Neural cell (in vitro differentiated cells): ENCODE measurements around the gene IFT74. TPM values are rescaled to one million over a fixed set of nuclear protein-coding genes. Genes with fewer than 3 reads are reported as not detected.

Source experiments
- H2AFZ ChIP-seq: fragments of 200-600, 300-800 bp; sonication (generic), shearing (Covaris generic); 2 replicates; pipeline ENCODE4 v1.6.0; 2014; ENCODE audit warnings: low read depth, mild to moderate bottlenecking, antibody characterized with exemption, low read length, moderate library complexity
- H3F3A ChIP-seq: fragments of 200-600 bp; shearing (Covaris generic); 2 replicates; pipeline ENCODE4 v1.6.1; 2016; ENCODE audit warnings: mild to moderate bottlenecking, moderate library complexity, mixed read lengths, antibody characterized with exemption, low read length; ENCODE audit not compliant: insufficient read depth, poor library complexity, severe bottlenecking
- H3K27ac ChIP-seq: fragments of 200-600, 300-800 bp; sonication (generic), shearing (Covaris generic); 2 replicates; pipeline ENCODE4 v1.5.1; 2014; ENCODE audit warnings: mild to moderate bottlenecking, low read length, moderate library complexity
- H3K27me3 ChIP-seq: fragments of 300-800, 200-600 bp; sonication (generic), shearing (Covaris generic); 2 replicates; pipeline ENCODE4 v1.6.0; 2014; ENCODE audit warnings: mild to moderate bottlenecking, low read depth, low read length, moderate library complexity; ENCODE audit not compliant: insufficient read depth
- H3K36me3 ChIP-seq: fragments of 300-800, 200-600 bp; sonication (generic), shearing (Covaris generic); 2 replicates; pipeline ENCODE4 v1.5.1; 2014; ENCODE audit warnings: mild to moderate bottlenecking, antibody characterized with exemption, low read length, moderate library complexity; ENCODE audit not compliant: insufficient read depth
- H3K4me2 ChIP-seq: fragments of 300-800, 200-600 bp; sonication (generic), shearing (Covaris generic); 2 replicates; pipeline ENCODE4 v1.6.0; 2014; ENCODE audit warnings: mild to moderate bottlenecking, low read length
- H3K4me3 ChIP-seq: fragments of 300-800, 200-600 bp; sonication (generic), shearing (Covaris generic); 2 replicates; pipeline ENCODE4 v1.5.1; 2014; ENCODE audit warnings: mild to moderate bottlenecking, low read length, moderate library complexity
- H3K79me2 ChIP-seq: fragments of 200-600 bp; shearing (Covaris generic); replicated peaks from 2 replicates; pipeline ENCODE4 v1.6.0; 2014; ENCODE audit warnings: mild to moderate bottlenecking, low read length, moderate library complexity; ENCODE audit not compliant: insufficient read depth
- H3K9ac ChIP-seq: fragments of 300-800, 200-600 bp; sonication (generic), shearing (Covaris generic); 2 replicates; pipeline ENCODE4 v1.6.1; 2016; ENCODE audit warnings: mild to moderate bottlenecking, low read length, mixed read lengths
- H3K9me2 ChIP-seq: fragments of 200-600 bp; shearing (Covaris generic); 2 replicates; pipeline ENCODE4 v1.6.1; 2016; ENCODE audit warnings: mild to moderate bottlenecking, low read length, mixed read lengths; ENCODE audit not compliant: insufficient read depth
- H3K9me3 ChIP-seq: fragments of 200-600, 300-800 bp; sonication (generic), shearing (Covaris generic); 2 replicates; pipeline ENCODE4 v1.6.1; 2016; ENCODE audit warnings: mild to moderate bottlenecking, mixed run types, low read length, moderate library complexity, mixed read lengths
- H4K20me1 ChIP-seq: fragments of 200-600 bp; shearing (Covaris generic); 2 replicates; pipeline ENCODE4 v1.6.1; 2016; ENCODE audit warnings: mild to moderate bottlenecking, mixed run types; ENCODE audit not compliant: insufficient read depth
- EP300 ChIP-seq: fragments of 450-650 bp; conservative IDR thresholded peaks from 2 replicates; pipeline ENCODE4 v1.6.1; 2014; ENCODE audit warnings: antibody characterized with exemption, mild to moderate bottlenecking, moderate library complexity; ENCODE audit not compliant: poor library complexity, severe bottlenecking
- EZH2 ChIP-seq: fragments of 200-600, 300-800 bp; shearing (Covaris generic), sonication (generic); IDR thresholded peaks from 2 replicates; pipeline ENCODE4 v1.6.1; 2014; ENCODE audit warnings: antibody characterized with exemption, low read length, borderline replicate concordance, mild to moderate bottlenecking; ENCODE audit not compliant: insufficient read depth, poor library complexity, severe bottlenecking
- MXI1 ChIP-seq: fragments of 450-650 bp; conservative IDR thresholded peaks from 2 replicates; pipeline ENCODE4 v1.6.1; 2014; ENCODE audit warnings: antibody characterized with exemption, mild to moderate bottlenecking; ENCODE audit not compliant: poor library complexity, severe bottlenecking
- POLR2AphosphoS5 ChIP-seq: IDR thresholded peaks from 2 replicates; pipeline ENCODE4 v1.6.1; 2012
- RAD21 ChIP-seq: fragments of 450-650 bp; conservative IDR thresholded peaks from 2 replicates; pipeline ENCODE4 v1.6.1; 2014; ENCODE audit warnings: antibody characterized with exemption, mild to moderate bottlenecking, moderate library complexity
- REST ChIP-seq: IDR thresholded peaks from 2 replicates; pipeline ENCODE4 v1.6.1; 2012; ENCODE audit warnings: borderline replicate concordance
- SMC3 ChIP-seq: fragments of 450-650 bp; conservative IDR thresholded peaks from 2 replicates; pipeline ENCODE4 v1.6.1; 2014; ENCODE audit warnings: antibody characterized with exemption, mild to moderate bottlenecking, moderate library complexity; ENCODE audit not compliant: poor library complexity
- TAF1 ChIP-seq: IDR thresholded peaks from 2 replicates; pipeline ENCODE4 v1.6.1; 2012; ENCODE audit warnings: low read depth
- polyA plus RNA-seq: library from polyadenylated mRNA; depleted of rRNA; stranded (reverse); fragments of >200 nt; gene quantifications from 2 replicates; pipeline ENCODE4 v1.2.3, GENCODE V29; 2014
- TF ChIP-seq, protein P1 (sequence below): fragments of 450-650 bp; IDR thresholded peaks from 2 replicates; pipeline ENCODE4 v1.5.1; 2014; ENCODE audit warnings: antibody characterized with exemption, mild to moderate bottlenecking, moderate library complexity; ENCODE audit not compliant: poor library complexity, severe bottlenecking

The IFT74 gene
- polyA plus RNA-seq, 1 donor from 2014 or later = 10.9 TPM

- no peaks in the 10 kb centered on the region for H3K36me3 ChIP-seq
- no peaks in the 10 kb centered on the region for H3K27me3 ChIP-seq
- peak overlapping the region; percentile 72 for H3K27ac ChIP-seq
- H3F3A ChIP-seq = peaks cover 9% of the 10 kb centered on the region
- peak overlapping the region; percentile 82 for H3K4me3 ChIP-seq
- TF ChIP-seq EP300 = no peak
- no peak for TF ChIP-seq REST
- TF ChIP-seq POLR2AphosphoS5 = no peak
- no peak for TF ChIP-seq EZH2
- peak overlapping the region; percentile 73 for H3K9ac ChIP-seq
- H4K20me1 ChIP-seq = no peaks in the 10 kb centered on the region
- no peaks in the 10 kb centered on the region for H3K9me3 ChIP-seq
- peak overlapping the region; percentile 99 for H2AFZ ChIP-seq
- peaks cover 21% of the 10 kb centered on the region for H3K79me2 ChIP-seq
- no peaks in the 10 kb centered on the region for H3K9me2 ChIP-seq
- H3K4me2 ChIP-seq = peak overlapping the region; percentile 86
Measured at GRCh38 chr9:26956860-26957233, 635 bp downstream of the IFT74 start.

DNA sequence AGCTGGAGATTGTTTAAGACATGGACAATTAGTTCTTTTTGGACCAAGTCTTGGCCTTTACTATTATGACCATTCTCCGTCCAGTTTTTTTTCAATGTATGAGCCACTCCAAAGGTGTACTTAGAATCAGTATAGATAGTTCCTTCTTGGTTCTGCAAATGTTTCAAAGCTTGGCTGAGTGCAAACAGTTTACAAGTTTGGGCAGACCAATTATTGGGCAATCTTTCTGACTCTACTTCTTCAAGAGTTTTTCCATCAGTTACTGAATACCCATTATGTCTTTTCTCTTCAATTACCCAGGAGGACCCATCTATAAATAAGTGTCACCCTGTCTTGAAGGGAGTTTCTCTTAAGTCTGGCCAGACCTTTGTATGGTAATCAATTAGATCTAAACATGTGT lies 15.5 kb downstream of the IFT74 start:
- no peaks in the 10 kb centered on the region for H3F3A ChIP-seq
- H3K9ac ChIP-seq = no peak overlapping the region
- no peaks in the 10 kb centered on the region for H3K27me3 ChIP-seq
- H3K79me2 ChIP-seq = peaks cover 29% of the 10 kb centered on the region
- no peak for TF ChIP-seq RAD21
- no peak for TF ChIP-seq POLR2AphosphoS5
- TF ChIP-seq TAF1 = no peak
- TF ChIP-seq, protein P1, sequence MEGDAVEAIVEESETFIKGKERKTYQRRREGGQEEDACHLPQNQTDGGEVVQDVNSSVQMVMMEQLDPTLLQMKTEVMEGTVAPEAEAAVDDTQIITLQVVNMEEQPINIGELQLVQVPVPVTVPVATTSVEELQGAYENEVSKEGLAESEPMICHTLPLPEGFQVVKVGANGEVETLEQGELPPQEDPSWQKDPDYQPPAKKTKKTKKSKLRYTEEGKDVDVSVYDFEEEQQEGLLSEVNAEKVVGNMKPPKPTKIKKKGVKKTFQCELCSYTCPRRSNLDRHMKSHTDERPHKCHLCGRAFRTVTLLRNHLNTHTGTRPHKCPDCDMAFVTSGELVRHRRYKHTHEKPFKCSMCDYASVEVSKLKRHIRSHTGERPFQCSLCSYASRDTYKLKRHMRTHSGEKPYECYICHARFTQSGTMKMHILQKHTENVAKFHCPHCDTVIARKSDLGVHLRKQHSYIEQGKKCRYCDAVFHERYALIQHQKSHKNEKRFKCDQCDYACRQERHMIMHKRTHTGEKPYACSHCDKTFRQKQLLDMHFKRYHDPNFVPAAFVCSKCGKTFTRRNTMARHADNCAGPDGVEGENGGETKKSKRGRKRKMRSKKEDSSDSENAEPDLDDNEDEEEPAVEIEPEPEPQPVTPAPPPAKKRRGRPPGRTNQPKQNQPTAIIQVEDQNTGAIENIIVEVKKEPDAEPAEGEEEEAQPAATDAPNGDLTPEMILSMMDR = no peak
- TF ChIP-seq EZH2 = no peak
- no peak for TF ChIP-seq REST
- no peak for TF ChIP-seq MXI1
- no peak for TF ChIP-seq SMC3
- no peak for TF ChIP-seq EP300
- H3K27ac ChIP-seq = no peak overlapping the region
- no peaks in the 10 kb centered on the region for H3K36me3 ChIP-seq
- no peaks in the 10 kb centered on the region for H3K9me3 ChIP-seq
- no peak overlapping the region for H3K4me2 ChIP-seq
- no peak overlapping the region for H3K4me3 ChIP-seq
- H4K20me1 ChIP-seq = no peaks in the 10 kb centered on the region
- H2AFZ ChIP-seq = no peak overlapping the region
- no peaks in the 10 kb centered on the region for H3K9me2 ChIP-seq
